ENCODE data around the gene TUBGCP6. TPM values are rescaled to one million over a fixed set of nuclear protein-coding genes. Genes with fewer than 3 reads are reported as not detected.
A peak's percentile ranks its signal among the peaks of the same experiment; 100 is the strongest.

Gene TUBGCP6
- total and polyA plus RNA-seq, 2 experiments from 2014 or later, result 32.6 to 46.1 TPM

DNA sequence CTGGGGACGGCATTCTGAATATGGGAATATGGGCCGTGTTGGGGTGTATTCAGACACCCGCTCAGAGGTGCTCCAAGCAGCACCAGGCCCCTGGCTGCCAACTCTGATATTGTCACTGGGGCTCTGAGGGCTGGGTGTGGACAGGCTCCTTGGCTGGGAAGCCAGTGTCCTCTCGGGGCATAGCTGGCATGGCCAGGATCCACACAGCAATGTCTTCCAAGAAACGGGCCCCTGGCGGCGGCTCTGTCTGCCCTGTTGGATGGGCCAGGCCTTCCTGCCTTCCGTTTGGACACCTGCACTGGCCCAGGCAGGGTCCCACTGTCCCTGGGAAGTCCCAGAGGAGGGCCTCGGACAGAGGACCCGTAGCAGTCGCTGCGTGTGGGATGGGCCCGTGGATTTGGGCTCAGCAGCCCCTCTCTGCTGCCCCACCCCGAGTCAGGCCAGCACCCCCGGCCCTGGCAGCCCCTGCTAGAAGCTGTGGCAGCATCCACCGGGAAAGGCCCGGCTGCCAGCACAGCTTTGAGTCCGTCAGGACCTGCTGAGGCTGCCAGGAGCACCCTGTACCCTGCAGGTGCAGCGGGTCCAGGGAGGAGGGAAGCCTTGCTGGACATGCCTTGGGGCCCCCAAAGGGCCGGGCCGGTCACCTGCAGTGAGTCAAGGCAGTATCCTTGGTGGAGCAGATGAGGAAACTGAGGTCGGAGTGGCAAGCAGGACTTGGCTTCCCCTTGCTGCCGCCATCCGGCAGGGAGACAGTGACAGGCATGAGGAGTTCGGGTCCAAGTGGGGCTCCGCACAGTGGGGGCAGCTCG is 70.2 kb downstream of the TUBGCP6 start:
- H3K27me3 ChIP-seq, result peaks cover under 1% of the 10 kb centered on the region
- H3K4me1 ChIP-seq (ENCODE audit: low read depth), result peaks cover 25% of the 10 kb centered on the region
- H3K27ac ChIP-seq, result no peak overlapping the region
- H3K36me3 ChIP-seq, result peaks cover 3% of the 10 kb centered on the region
- TF ChIP-seq, protein P1, sequence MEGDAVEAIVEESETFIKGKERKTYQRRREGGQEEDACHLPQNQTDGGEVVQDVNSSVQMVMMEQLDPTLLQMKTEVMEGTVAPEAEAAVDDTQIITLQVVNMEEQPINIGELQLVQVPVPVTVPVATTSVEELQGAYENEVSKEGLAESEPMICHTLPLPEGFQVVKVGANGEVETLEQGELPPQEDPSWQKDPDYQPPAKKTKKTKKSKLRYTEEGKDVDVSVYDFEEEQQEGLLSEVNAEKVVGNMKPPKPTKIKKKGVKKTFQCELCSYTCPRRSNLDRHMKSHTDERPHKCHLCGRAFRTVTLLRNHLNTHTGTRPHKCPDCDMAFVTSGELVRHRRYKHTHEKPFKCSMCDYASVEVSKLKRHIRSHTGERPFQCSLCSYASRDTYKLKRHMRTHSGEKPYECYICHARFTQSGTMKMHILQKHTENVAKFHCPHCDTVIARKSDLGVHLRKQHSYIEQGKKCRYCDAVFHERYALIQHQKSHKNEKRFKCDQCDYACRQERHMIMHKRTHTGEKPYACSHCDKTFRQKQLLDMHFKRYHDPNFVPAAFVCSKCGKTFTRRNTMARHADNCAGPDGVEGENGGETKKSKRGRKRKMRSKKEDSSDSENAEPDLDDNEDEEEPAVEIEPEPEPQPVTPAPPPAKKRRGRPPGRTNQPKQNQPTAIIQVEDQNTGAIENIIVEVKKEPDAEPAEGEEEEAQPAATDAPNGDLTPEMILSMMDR (IDR thresholded peaks at IDR 0.05; ENCODE audit: low read depth, low read length), result no peak
- DNase-seq (ENCODE audit: low read depth in 1 of 2, low spot score in 1 of 2), result no peak
- H3K4me3 ChIP-seq, result no peak overlapping the region
- H3K9me3 ChIP-seq (ENCODE audit: low read depth), result no peaks in the 10 kb centered on the region

DNA sequence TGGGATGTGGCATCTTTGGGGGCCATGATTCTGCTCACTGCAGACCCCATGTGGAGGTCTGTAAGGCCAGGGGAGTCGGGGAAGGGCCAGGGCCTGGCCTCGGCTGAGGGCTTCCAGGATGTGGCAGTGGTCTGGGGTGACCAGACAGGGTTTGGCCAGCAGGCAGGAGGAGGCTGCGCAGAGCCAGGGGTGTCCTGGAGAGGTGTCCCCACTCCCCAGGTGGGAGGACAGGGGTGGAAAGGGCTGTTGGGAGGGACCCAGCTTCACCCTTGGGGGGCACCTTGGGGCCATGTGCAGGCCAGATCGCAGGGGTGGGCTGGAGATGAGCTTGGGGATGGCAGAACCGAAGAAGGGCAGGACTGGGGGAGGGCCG is 70.9 kb downstream of the TUBGCP6 start:
- Histone ChIP-seq H3K9me3 (ENCODE audit: low read depth) (no peaks in the 10 kb centered on the region), H3K27ac (no peak overlapping the region), H3K27me3 (peaks cover 7% of the 10 kb centered on the region), H3K36me3 (peaks cover 3% of the 10 kb centered on the region), H3K4me1 (ENCODE audit: low read depth) (peaks cover 31% of the 10 kb centered on the region), H3K4me3 (no peak overlapping the region)
- TF ChIP-seq, protein P1 (IDR thresholded peaks at IDR 0.05; ENCODE audit: low read depth, low read length), result no peak
- DNase-seq (ENCODE audit: low read depth in 1 of 2, low spot score in 1 of 2), result no peak

DNA sequence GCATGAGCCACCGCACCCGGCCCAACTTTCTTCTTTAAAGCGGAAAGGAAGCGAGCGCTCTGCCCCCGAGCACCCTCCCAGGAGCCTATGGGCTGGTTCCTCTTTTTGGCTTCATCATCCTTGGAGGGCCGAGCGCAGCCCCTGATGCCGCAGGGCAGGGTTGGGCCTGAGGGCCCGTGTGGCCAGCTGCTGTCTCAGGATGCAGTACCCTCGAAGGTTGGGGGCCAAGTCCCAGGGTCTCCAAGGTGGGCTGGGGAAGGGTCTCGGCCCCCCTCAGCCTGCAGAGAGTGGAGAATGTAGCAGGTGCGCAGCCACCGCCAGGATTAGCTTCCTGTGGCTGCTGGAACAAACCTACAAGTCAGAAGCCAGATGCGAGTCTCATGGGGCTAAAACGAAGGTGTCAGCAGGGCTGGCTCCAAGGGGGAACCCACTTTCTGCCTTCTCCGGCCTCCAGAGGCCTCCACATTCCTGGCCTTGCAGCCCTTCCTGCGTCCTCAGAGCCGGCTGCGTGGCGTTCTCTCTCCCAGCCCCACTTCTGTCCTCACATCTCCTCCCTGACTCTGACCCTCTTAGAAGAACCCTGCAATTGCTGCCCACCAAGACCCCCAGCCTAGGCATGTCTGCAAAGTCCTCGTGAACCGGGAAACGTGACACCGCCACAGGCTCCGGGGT is 71.4 kb downstream of the TUBGCP6 start:
- TF ChIP-seq, protein P1 (IDR thresholded peaks at IDR 0.05; ENCODE audit: low read depth, low read length), result no peak
- peaks cover 8% of the 10 kb centered on the region for H3K27me3 ChIP-seq
- DNase-seq (ENCODE audit: low read depth in 1 of 2, low spot score in 1 of 2), result no peak

DNA sequence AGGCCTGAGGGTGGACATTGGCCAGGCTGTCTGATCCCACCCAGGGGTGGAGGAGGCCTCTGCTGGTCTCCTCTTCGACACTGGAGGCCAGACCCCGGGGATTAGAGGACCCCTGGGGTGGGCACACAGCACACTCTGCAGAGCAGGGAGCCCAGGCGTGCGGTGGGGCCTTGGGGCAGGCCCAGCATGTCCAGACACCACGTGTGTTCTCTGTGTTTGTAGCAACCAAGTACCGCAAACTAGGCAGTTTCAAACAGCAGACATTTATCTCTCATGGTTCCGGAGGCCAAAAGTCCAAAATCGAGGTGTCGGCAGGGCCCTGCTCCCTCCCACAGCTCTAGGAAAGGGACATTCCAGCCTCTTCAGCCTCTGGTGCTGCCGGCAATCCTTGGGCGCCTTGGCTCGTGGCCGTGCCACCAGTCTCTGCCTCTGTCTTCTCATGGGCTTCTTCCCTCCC is 72.8 kb downstream of the TUBGCP6 start:
- H3K27ac ChIP-seq, result no peak overlapping the region
- no peak overlapping the region for H3K4me3 ChIP-seq
- H3K36me3 ChIP-seq, result no peaks in the 10 kb centered on the region
- peaks cover 8% of the 10 kb centered on the region for H3K27me3 ChIP-seq
- peaks cover 37% of the 10 kb centered on the region for H3K4me1 ChIP-seq (ENCODE audit: low read depth)
- no peak for DNase-seq (ENCODE audit: low read depth in 1 of 2, low spot score in 1 of 2)
- TF ChIP-seq, protein P1 (IDR thresholded peaks at IDR 0.05; ENCODE audit: low read depth, low read length), result no peak
- no peaks in the 10 kb centered on the region for H3K9me3 ChIP-seq (ENCODE audit: low read depth)

More for the DNA sequence above, 71.4 kb downstream of the TUBGCP6 start:
- Histone ChIP-seq H3K4me1 (ENCODE audit: low read depth) (peaks cover 37% of the 10 kb centered on the region), H3K9me3 (ENCODE audit: low read depth) (no peaks in the 10 kb centered on the region), H3K4me3 (no peak overlapping the region), H3K27ac (no peak overlapping the region), H3K36me3 (peaks cover 3% of the 10 kb centered on the region)

DNA sequence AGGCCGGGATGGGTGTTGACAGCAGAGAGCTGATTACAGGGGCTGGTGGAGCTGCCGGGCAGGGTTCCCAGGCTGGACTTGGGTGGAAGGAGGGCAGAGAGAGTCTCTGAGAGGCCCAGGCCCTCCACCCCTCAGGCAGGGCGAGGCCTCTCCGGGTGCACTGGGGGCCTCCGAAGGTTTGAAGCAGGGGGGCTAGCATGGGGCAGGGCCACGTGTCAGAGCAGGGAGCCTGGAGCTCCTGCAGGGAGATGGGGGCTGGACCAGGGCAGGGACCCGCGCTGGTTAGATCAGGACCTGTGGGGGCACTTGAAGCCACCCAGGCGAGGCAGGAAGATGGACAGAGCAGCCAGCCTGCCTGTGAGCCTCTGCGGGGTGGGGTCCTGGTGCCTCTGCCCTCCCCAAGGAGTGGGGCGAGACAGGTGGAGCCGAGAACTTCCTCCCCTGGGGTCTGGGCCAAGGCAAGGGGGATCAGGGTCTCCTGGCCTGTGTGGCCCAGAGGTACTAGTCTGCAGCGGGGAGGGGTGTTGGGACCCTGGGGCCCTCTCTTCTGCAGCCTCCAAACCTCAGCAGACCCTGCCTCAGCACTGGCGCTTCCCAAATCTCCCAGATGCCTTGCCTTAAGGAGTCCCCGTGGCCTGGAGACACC is 73.4 kb downstream of the TUBGCP6 start:
- H3K27ac ChIP-seq, result no peak overlapping the region
- no peaks in the 10 kb centered on the region for H3K9me3 ChIP-seq (ENCODE audit: low read depth)
- peak; percentile 13 to 64 for DNase-seq (ENCODE audit: low read depth in 1 of 2, low spot score in 1 of 2)
- H3K4me3 ChIP-seq, result peak overlapping the region; percentile 51
- H3K4me1 ChIP-seq (ENCODE audit: low read depth), result peaks cover 34% of the 10 kb centered on the region
- TF ChIP-seq, protein P1 (IDR thresholded peaks at IDR 0.05; ENCODE audit: low read depth, low read length), result no peak
- no peaks in the 10 kb centered on the region for H3K36me3 ChIP-seq
- H3K27me3 ChIP-seq, result peaks cover 8% of the 10 kb centered on the region

Data from cardiac muscle cell (in vitro differentiated cells and primary cell).